GM19372 (cell line): Measurements from ENCODE around the gene SPATA17.

ENCODE experiments used
- ATAC-seq: cut with Tn5 transposase; IDR thresholded peaks from one replicate; pipeline ENCODE4 v1.9.1; 2021; ENCODE audit warnings: mild to moderate bottlenecking, low read depth, moderate library complexity; ENCODE audit not compliant: unreplicated experiment

SPATA17 gene

GRCh38 chr1:217907504-217907903 lies 276.4 kb downstream of the SPATA17 start:
- ATAC-seq = no peak

- ATAC-seq = no peak
Measured at GRCh38 chr1:217910203-217910602, 279.1 kb downstream of the SPATA17 start.

- ATAC-seq = no peak
Measured at GRCh38 chr1:217910791-217911320, 279.7 kb downstream of the SPATA17 start.

- ATAC-seq = no peak
Measured at GRCh38 chr1:217911908-217912307, 280.8 kb downstream of the SPATA17 start.

- ATAC-seq = no peak
Measured at GRCh38 chr1:217917281-217917887, 286.2 kb downstream of the SPATA17 start.

- ATAC-seq = no peak
Measured at GRCh38 chr1:217919683-217920388, 288.7 kb downstream of the SPATA17 start.
